GM12875 (cell line): ENCODE results near the gene SLC2A9.
"Not testable (repeated sequence)": the region's sequence is repeated elsewhere in the genome, so short reads cannot be mapped to it uniquely, and the experiment has no call there.

Experiments used
- H3K4me3 ChIP-seq: one replicate; pipeline ENCODE4 v1.5.1; 2011; ENCODE audit warnings: low read depth, low read length, control low read depth
- TF ChIP-seq, protein P1 (sequence below): IDR thresholded peaks from 2 replicates; pipeline ENCODE4 v1.5.1; 2011; ENCODE audit warnings: low read depth, mild to moderate bottlenecking, control low read depth, inconsistent platforms, low read length, moderate library complexity, borderline replicate concordance; ENCODE audit not compliant: insufficient read depth

SLC2A9 gene

DNA sequence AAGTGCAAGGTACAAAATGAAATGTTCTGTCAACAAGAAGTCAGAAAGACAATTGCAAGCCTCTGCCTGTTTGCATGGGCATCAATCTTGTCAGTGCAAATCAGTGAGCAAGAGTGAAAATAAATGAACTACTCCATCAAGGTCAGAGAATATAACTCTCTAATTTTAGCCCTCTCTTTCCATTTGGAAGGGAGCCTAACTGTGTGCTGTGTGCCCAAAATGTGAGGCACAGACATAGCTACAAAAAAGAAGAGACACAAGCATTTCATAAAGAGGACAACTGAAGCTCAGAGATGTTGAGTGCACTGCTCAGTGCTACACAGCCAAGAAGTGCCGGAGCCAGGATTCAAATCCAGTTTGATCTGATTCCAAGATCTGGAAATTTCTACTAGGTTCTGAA is 114.3 kb downstream of the SLC2A9 start:
- no peak overlapping the region for H3K4me3 ChIP-seq
- TF ChIP-seq, protein P1, sequence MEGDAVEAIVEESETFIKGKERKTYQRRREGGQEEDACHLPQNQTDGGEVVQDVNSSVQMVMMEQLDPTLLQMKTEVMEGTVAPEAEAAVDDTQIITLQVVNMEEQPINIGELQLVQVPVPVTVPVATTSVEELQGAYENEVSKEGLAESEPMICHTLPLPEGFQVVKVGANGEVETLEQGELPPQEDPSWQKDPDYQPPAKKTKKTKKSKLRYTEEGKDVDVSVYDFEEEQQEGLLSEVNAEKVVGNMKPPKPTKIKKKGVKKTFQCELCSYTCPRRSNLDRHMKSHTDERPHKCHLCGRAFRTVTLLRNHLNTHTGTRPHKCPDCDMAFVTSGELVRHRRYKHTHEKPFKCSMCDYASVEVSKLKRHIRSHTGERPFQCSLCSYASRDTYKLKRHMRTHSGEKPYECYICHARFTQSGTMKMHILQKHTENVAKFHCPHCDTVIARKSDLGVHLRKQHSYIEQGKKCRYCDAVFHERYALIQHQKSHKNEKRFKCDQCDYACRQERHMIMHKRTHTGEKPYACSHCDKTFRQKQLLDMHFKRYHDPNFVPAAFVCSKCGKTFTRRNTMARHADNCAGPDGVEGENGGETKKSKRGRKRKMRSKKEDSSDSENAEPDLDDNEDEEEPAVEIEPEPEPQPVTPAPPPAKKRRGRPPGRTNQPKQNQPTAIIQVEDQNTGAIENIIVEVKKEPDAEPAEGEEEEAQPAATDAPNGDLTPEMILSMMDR = no peak

DNA sequence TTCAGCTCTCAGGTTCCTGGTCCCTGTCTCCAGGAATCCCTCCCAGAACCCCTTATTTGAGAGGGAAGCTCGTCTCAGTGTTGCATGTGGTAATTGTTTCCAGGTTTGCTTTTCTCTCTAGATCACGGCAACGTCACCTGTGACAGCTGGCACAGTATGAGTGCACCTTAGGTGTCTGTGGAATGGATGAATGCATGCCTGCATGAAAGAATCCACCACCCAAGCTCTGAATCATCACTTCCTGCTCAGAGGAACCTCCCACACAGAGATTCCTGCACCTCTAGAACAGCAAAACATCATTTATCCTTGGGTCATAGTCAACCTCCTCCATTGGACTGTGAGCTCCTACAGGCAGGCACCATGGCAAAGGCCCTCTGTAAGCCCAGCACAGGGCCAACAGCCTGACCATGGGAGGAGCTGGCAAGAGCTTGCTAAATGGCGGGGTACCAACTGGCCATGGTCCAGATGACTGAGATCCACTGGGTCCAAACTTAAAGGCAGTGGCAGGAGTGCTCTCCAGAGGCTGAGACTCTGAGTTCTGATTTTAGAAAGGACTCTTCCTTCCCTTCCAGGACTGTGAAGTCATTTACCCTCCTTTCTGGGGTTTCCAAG is 116.2 kb downstream of the SLC2A9 start:
- H3K4me3 ChIP-seq = no peak overlapping the region
- TF ChIP-seq, protein P1 = no peak

DNA sequence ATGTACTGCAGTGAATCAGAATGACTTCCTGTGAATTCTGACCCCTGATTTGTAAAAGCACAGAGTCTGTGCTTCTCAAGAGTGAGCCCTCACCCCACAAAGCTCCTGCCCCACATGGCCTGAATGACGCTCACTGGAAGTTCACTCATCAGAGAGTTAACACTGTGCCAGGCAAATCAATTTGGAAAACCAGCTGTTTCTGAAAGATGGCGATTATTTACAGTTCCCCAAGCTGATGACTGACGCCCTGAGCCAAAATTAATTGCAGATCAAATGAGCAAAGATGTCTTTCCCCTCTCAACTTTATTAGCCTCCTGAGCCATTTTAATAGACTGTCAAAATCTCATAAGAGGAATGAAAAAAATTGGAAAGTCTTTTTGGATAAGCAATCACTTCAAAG is 118.0 kb downstream of the SLC2A9 start:
- TF ChIP-seq, protein P1 = no peak
- no peak overlapping the region for H3K4me3 ChIP-seq

DNA sequence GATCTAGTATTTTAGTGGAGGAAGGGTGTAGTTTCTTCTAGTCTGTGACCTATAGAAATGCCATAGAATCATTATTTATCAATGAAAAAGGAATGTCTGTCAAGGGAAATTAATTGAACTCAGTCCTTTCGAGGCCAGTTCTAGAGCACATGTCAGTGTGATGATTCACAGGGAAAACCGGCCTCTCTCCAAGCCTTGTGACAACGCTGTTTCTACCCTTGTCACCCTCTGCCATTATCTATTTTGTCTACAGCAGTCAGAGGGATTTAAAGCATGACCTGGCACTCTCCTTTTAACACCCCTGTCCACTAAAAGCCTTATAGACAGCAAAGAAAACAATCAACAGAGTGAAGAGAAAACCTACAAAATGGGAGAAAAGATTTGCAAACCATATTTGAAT is 120.0 kb downstream of the SLC2A9 start:
- TF ChIP-seq, protein P1 = no peak
- H3K4me3 ChIP-seq = no peak overlapping the region

DNA sequence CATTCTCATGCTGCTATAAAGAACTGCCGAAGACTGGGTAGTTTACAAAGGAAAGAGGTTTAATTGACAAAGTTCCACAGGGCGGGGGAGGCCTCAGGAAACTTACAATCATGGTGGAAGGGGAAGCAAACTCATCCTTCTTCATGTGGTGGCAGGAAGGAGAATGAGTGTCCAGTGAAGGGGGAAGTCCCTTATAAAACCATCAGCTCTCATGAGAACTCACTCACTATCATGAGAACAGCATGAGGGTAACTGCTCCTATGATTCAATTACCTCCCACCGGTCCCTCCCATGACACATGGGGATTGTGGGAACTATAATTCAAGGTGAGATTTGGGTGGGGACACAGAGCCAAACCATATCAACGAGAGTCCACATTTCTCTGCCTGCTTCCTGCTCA is 120.7 kb downstream of the SLC2A9 start:
- not testable (repeated sequence) for H3K4me3 ChIP-seq

DNA sequence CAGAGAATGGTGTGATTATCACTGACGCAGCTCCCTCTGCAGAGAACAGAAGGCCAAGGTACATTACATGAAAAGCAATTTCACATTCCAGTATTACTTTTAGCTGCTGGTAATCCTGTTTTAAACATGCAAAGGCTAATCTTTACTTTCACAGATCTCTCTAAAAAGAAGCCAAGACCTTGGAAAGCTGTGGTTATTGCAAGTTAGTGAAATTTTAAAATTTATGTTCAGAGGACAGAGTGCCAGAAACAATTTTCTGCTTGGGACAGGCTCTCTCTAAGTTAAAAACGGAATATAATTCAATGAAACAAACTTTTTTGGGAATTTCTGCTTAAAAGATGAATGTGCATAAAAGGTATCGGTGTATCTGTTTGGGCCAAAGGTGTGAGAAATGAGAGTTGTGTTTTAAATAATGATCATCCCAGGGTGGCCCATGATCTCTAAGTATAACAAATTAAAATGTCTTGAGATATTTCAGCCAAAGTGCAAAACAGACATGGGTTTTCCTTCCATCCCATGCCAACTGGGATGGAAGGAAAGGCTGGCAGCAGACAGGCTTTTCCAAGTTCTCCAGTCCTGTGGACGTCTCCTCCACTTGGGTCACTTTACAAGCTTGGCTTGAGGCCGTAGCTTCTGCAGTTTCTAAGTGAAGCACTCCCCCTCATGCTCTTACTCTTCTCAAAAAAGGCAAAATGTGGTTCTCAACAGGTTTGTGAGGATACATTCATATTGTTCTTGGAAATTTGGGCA is 121.8 kb downstream of the SLC2A9 start:
- TF ChIP-seq, protein P1 = no peak

DNA sequence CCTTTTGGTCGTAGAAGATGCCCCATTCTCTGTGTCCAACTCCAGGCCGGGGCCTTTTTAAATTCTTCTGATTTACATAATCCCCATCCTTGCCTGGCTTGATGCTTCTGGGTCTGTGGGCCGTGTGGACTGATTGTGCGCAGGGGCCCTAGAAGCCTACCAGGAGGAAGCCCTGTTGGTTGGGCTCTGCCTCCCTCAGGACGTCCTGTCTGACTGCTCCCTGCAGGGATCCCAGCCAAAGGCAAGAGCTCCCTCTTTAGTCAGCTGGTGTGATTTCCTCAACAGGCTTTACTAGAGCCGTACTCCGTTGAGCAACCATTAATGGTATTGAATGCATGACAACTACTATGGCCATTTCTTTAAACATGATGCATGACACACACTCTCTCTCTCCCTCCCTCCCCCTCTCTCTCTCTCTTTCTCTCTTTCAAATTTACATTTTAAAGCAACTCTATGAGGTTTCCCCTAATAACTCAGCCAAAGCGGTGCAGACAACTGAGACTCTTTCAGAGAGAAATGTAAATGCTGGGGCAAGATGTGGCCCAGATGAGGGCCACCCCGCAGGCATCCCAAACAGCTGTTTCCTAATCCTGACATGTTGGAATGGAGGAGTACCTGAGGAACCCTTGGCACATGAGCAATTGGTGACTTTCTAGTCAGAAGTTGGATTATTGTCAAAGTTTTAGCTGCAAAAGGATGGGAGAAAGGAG is 122.5 kb downstream of the SLC2A9 start:
- TF ChIP-seq, protein P1 = 0 out of 2 replicates have a peak, but pooled peaks have one; percentile 9
- H3K4me3 ChIP-seq = no peak overlapping the region

More for the DNA sequence above, 121.8 kb downstream of the SLC2A9 start:
- no peak overlapping the region for H3K4me3 ChIP-seq
